ENCODE data around the gene BPIFB6. TPM values are rescaled to one million over a fixed set of nuclear protein-coding genes. Genes with fewer than 3 reads are reported as not detected.

Gene BPIFB6
- total RNA-seq, 1 donor from 2014 or later, result not detected

- no peaks in the 10 kb centered on the region for H3K27me3 ChIP-seq (ENCODE audit: control insufficient read depth, insufficient read depth, low read length)
Observed at GRCh38 chr20:33051333-33051732, 19.9 kb downstream of the BPIFB6 start.

DNA sequence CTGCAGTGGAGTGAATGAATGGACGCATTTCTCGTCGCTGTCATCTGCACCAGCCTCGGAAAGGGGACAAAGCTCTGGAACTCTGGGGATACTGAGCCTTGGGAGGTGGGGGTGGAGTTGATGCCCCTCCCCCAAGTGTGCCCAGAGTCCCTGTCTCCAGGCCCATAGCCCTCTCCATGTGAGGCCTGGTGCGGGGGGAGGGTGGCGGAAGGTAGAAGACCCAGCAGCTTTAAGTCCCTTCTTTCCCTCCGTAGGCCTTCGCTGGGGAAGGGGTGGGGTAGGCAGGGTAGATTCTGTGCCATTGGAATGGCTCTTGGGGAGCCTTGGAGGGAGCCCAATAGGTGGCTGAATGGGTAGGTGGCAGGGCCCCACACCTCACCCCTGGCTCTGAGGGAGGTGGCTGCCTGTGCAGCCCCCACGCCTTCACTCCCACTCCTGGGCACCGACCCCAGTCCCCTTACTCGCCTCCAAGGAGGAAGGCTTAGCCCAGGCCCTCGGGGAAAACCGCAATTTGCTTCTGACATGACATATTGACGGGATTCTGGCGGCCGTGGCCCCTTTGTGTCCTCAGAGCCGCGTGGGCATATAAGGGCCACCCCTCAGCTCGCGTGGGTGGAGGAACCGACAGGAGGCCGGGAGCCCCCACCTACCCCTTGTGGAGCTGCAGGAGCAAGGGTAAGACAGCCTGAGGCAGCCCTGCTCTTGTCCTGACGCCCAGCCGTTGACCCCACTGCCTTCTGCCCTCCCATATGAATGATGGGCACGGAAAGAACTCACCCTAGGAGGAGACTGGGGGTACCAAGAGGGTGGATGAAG lies 22.1 kb downstream of the BPIFB6 start, which contains the start of gene BPIFB3:
Gene BPIFB3 (plus strand): TSS at position 613 of the 816 bp plus-strand sequence. CDS start 1,533 bp downstream, outside the sequence.
- peaks cover 2% of the 10 kb centered on the region for H3K27me3 ChIP-seq (ENCODE audit: control insufficient read depth, insufficient read depth, low read length)
- no peak within 1 kb of the TSS for H3K4me3 ChIP-seq (ENCODE audit: low read depth, low read length)
- TF ChIP-seq, protein P1, sequence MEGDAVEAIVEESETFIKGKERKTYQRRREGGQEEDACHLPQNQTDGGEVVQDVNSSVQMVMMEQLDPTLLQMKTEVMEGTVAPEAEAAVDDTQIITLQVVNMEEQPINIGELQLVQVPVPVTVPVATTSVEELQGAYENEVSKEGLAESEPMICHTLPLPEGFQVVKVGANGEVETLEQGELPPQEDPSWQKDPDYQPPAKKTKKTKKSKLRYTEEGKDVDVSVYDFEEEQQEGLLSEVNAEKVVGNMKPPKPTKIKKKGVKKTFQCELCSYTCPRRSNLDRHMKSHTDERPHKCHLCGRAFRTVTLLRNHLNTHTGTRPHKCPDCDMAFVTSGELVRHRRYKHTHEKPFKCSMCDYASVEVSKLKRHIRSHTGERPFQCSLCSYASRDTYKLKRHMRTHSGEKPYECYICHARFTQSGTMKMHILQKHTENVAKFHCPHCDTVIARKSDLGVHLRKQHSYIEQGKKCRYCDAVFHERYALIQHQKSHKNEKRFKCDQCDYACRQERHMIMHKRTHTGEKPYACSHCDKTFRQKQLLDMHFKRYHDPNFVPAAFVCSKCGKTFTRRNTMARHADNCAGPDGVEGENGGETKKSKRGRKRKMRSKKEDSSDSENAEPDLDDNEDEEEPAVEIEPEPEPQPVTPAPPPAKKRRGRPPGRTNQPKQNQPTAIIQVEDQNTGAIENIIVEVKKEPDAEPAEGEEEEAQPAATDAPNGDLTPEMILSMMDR (IDR thresholded peaks at IDR 0.05; ENCODE audit: insufficient read depth, low read length, severe bottlenecking), result no peak
- H3K36me3 ChIP-seq (ENCODE audit: control insufficient read depth, insufficient read depth, low read length), result no peaks in the 10 kb centered on the region
- DNase-seq (ENCODE audit: low read depth) (no peak), FAIRE-seq (no peak)

More at GRCh38 chr20:33051333-33051732, 19.9 kb downstream of the BPIFB6 start:
- Histone ChIP-seq H3K36me3 (ENCODE audit: control insufficient read depth, insufficient read depth, low read length) (no peaks in the 10 kb centered on the region), H3K4me3 (ENCODE audit: low read depth, low read length) (no peak overlapping the region)
- DNase-seq (ENCODE audit: low read depth) (no peak), FAIRE-seq (no peak)
- TF ChIP-seq, protein P1 (IDR thresholded peaks at IDR 0.05; ENCODE audit: insufficient read depth, low read length, severe bottlenecking), result no peak

DNA sequence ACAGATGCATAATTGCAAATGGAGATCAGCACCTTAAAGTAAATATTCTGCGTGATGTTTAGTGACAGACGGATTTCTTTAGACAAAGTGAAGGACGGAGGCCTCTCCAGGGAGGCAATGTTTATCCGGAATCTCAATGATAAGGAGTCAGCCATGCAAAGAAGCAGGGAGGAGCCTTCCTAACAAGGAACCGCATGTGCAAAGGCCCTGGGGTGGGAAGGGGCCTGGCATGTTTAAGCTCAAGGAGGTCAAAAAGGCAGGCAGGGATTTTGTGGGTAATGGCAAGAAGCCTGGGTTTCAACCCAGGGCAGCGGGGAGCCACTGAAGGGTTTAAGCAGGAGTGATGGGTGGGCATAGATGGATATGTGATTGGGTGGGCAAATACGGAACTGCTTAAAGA lies 22.9 kb downstream of the BPIFB6 start:
- FAIRE-seq (no peak), DNase-seq (ENCODE audit: low read depth) (no peak)
- Histone ChIP-seq H3K4me3 (ENCODE audit: low read depth, low read length) (no peak overlapping the region), H3K36me3 (ENCODE audit: control insufficient read depth, insufficient read depth, low read length) (no peaks in the 10 kb centered on the region), H3K27me3 (ENCODE audit: control insufficient read depth, insufficient read depth, low read length) (peaks cover 2% of the 10 kb centered on the region)
- TF ChIP-seq, protein P1 (IDR thresholded peaks at IDR 0.05; ENCODE audit: insufficient read depth, low read length, severe bottlenecking), result no peak

DNA sequence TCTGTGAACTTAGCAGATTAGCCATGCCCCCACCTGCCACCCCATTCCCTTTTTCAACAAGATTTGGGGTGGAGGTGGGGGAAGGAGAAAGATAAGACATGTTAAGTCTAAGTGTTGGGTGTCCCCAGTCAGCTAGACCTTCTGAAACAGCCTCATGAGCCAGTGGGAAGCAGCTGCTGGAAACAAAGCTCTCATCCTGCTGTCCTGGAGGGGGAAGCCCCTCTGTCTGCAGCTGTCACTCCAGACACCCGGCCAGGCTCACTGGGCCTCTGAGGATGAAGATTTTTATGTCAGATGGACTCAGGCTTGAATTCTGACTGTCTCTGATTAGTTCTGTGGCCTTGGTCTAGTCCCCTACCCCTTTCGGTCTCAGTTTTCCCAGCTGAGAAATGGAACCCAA lies 23.3 kb downstream of the BPIFB6 start:
- no peaks in the 10 kb centered on the region for H3K36me3 ChIP-seq (ENCODE audit: control insufficient read depth, insufficient read depth, low read length)
- no peak for FAIRE-seq
- DNase-seq (ENCODE audit: low read depth), result no peak
- H3K4me3 ChIP-seq (ENCODE audit: low read depth, low read length), result no peak overlapping the region
- TF ChIP-seq, protein P1 (IDR thresholded peaks at IDR 0.05; ENCODE audit: insufficient read depth, low read length, severe bottlenecking), result no peak
- H3K27me3 ChIP-seq (ENCODE audit: control insufficient read depth, insufficient read depth, low read length), result peaks cover 2% of the 10 kb centered on the region

- FAIRE-seq (no peak), DNase-seq (ENCODE audit: low read depth) (no peak)
- Histone ChIP-seq H3K4me3 (ENCODE audit: low read depth, low read length) (no peak overlapping the region), H3K36me3 (ENCODE audit: control insufficient read depth, insufficient read depth, low read length) (no peaks in the 10 kb centered on the region), H3K27me3 (ENCODE audit: control insufficient read depth, insufficient read depth, low read length) (peaks cover 2% of the 10 kb centered on the region)
- TF ChIP-seq, protein P1 (IDR thresholded peaks at IDR 0.05; ENCODE audit: insufficient read depth, low read length, severe bottlenecking), result no peak
Observed at GRCh38 chr20:33059136-33059535, 27.7 kb downstream of the BPIFB6 start.
